HG03457 (cell line): Measurements from ENCODE around the gene ATF6.

Experiments used
- ATAC-seq: cut with Tn5 transposase; IDR thresholded peaks from one replicate; pipeline ENCODE4 v1.9.1; 2021; ENCODE audit warnings: moderate number of reproducible peaks; ENCODE audit not compliant: unreplicated experiment

The ATF6 gene

GRCh38 chr1:161933592-161934588 is 167.8 kb downstream of the ATF6 start:
- no peak for ATAC-seq

- ATAC-seq = no peak
Observed at GRCh38 chr1:161935264-161935663, 169.1 kb downstream of the ATF6 start.

GRCh38 chr1:161936786-161937185 is 170.7 kb downstream of the ATF6 start:
- no peak for ATAC-seq

- ATAC-seq = no peak
Observed at GRCh38 chr1:161940866-161941591, 174.9 kb downstream of the ATF6 start.

- ATAC-seq = no peak
Observed at GRCh38 chr1:161941726-161942436, 175.8 kb downstream of the ATF6 start.

- no peak for ATAC-seq
Observed at GRCh38 chr1:161943737-161944136, 177.6 kb downstream of the ATF6 start.

GRCh38 chr1:161944381-161944780 is 178.3 kb downstream of the ATF6 start:
- ATAC-seq = no peak

GRCh38 chr1:161945306-161946060 is 179.4 kb downstream of the ATF6 start:
- no peak for ATAC-seq

GRCh38 chr1:161946071-161946987 is 180.2 kb downstream of the ATF6 start:
- ATAC-seq = no peak

- no peak for ATAC-seq
Observed at GRCh38 chr1:161948435-161948834, 182.3 kb downstream of the ATF6 start.

GRCh38 chr1:161949548-161949947 is 183.4 kb downstream of the ATF6 start:
- no peak for ATAC-seq

GRCh38 chr1:161950377-161950776 is 184.3 kb downstream of the ATF6 start:
- ATAC-seq = no peak

- ATAC-seq = no peak
Observed at GRCh38 chr1:161951646-161952045, 185.5 kb downstream of the ATF6 start.

- no peak for ATAC-seq
Observed at GRCh38 chr1:161952607-161953172, 186.6 kb downstream of the ATF6 start.

- no peak for ATAC-seq
Observed at GRCh38 chr1:161953256-161953920, 187.3 kb downstream of the ATF6 start.

- no peak for ATAC-seq
Observed at GRCh38 chr1:161954050-161954449, 187.9 kb downstream of the ATF6 start.

GRCh38 chr1:161954466-161954865 is 188.3 kb downstream of the ATF6 start:
- no peak for ATAC-seq

- no peak for ATAC-seq
Observed at GRCh38 chr1:161955606-161956005, 189.5 kb downstream of the ATF6 start.

- no peak for ATAC-seq
Observed at GRCh38 chr1:161956097-161956496, 190.0 kb downstream of the ATF6 start.
